GM08714 (cell line): ENCODE data around the gene CDKN2B-AS1.

Experiments
- H3K4me3 ChIP-seq: fragments of 200-500 bp; sonication (Bioruptor generic); 2 replicates; pipeline ENCODE4 v1.5.1; 2014; ENCODE audit warnings: mild to moderate bottlenecking, low read length, inconsistent platforms
- ZNF274 ChIP-seq: IDR thresholded peaks from 2 replicates; pipeline ENCODE4 v1.6.1; 2012; ENCODE audit warnings: mild to moderate bottlenecking, low read depth, low read length

The CDKN2B-AS1 gene

DNA sequence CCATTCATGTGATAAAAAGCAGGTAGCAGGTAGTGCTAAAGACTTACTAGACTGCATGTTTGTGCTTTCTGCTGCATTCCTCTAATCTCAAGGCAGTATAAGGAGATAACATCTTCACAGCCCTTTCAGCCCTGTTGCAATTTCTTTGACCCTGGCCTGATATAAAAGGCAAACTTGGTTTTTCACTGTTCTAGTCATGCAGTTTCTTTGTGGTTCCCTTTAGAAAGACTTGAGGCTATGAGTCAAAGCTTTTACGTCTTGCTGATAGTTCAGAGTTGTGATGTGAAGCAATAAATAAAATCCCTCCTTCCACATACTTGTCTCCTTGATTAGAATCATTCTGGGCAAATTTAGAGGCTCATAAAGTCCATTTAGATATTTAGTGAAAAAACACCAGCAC, 103.1 kb downstream of the CDKN2B-AS1 start:
- no peak for TF ChIP-seq ZNF274
- H3K4me3 ChIP-seq: no peak overlapping the region

DNA sequence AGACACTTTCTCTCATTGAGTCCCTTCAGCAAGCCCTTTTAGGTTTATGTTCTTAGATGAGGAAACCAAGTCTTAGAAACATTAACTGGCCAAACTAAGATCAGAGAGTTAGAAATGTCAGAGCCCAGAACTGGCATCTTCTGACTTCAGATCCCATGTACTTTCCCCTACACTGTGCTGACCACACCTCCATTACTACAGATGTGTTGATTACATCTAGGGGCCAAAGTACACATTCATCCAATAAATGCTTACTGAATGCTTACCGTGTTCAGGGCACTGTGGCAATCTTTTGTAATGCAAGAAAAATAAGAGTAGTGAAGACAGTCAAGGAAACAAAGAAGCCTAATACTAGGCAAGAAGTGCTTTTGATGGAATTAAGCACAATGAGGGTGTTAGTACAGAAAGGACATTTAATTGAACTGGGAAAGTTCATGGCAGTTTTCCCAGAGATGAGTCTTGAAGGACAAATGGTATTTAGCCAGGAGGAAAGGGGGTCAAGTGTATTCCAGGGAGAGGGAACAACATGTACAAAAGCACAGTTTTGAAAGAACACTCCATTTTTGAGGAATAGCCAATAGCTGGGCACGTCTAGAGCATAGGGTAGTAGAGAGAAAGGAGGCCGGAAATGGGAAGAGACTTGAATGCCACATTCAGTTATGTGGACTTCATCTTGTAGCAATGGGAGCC, 104.2 kb downstream of the CDKN2B-AS1 start:
- no peak for TF ChIP-seq ZNF274
- no peak overlapping the region for H3K4me3 ChIP-seq

DNA sequence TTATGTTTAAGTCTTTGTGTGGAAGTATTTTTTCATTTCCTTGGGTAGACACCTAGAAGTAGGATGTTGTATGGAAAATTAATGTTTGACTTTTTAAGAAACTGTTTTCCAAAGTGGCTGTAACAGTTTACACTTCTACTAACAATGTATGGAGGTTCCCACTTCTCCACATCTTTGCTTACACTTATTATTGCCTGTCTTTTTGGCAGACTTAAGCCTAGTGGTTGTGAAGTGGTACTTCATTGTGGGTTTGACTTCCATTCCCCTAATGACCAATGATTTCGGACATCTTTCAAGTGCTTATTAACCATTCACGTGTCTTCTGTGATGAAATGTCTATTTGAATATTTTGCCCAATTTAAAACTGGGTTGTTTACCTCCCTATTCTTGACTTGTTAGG, 106.0 kb downstream of the CDKN2B-AS1 start:
- no peak overlapping the region for H3K4me3 ChIP-seq
- no peak for TF ChIP-seq ZNF274

DNA sequence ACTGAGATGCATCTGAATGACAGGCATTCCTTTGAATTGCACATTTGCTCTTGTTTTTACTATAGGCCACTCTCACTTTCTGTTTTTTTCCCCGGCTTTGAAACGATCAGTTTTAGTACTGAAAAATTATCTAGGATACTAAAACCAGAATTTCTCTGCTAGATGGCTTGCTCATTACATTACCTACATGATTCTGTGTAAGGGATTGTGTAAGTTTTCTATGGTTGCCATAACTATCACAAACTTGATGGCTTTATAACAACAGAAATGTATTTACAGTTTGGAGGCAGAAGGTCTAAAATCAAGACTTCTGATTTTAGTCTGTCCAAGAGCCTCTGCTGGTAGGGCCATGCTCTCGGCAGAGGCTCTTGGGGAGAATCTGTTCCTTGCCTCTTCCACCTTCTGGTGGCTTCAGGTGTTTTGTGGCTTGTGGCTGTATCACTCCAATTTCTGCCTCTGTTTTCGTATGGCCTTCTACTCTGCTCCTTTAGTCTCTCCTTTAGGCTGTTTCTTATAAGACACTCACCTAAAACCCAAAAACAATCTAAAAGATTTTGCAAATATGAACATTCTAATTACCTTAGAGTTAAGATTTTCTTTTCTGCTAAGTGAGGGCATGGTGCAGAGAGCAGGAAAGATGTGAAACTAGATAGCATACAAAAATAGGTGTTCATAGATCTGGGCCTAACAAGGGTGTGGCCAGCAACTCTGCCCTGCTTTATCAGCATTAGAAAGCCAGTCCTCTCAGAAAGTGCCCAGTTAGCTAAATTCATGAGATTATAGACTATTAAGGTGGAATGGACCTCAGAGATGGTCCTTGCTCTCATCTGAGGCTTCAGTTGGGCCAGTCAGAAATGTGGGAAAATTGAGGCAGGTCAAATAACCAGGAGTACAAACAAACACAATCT, 107.8 kb downstream of the CDKN2B-AS1 start:
- no peak for TF ChIP-seq ZNF274
- no peak overlapping the region for H3K4me3 ChIP-seq

DNA sequence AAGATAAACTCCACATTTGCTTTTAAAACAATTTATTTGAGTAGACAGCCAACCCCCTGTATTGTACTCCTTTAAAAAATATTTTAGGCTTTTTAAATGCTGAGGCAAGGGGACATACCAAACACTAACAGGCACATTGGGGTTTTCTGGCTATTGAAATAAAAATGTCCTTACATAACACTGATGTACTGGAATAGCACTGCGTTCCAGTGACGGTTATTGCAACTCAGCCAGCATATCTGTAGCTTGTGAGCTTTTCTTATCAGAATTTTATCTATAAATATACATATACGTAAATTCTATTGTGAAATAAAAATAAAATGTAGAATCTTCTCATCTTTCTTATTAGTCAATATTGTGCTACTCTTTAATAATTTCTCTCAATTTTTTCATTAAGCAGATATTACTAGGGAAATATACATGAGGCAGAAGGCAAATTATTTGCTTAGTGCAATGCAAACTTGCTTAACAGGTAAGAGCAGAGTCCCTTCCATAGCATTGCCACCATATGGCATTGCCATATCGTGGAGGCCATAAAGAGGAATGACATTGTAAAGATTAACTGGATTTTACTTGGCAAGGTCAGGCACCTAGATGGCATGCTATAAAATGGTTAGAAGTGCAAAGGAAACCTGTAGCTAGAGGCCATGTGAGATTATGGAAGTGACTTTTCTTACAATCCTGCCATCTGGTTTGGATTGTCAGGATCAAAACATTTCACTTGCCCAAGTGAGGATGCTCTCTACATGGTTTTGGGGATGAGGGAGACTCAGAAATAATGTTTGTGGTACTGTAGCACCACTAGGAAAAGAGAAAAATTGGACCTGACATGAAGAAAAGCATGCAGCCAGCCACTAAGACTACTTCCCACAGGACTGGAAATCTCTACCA, 109.3 kb downstream of the CDKN2B-AS1 start:
- no peak for TF ChIP-seq ZNF274
- H3K4me3 ChIP-seq: no peak overlapping the region

DNA sequence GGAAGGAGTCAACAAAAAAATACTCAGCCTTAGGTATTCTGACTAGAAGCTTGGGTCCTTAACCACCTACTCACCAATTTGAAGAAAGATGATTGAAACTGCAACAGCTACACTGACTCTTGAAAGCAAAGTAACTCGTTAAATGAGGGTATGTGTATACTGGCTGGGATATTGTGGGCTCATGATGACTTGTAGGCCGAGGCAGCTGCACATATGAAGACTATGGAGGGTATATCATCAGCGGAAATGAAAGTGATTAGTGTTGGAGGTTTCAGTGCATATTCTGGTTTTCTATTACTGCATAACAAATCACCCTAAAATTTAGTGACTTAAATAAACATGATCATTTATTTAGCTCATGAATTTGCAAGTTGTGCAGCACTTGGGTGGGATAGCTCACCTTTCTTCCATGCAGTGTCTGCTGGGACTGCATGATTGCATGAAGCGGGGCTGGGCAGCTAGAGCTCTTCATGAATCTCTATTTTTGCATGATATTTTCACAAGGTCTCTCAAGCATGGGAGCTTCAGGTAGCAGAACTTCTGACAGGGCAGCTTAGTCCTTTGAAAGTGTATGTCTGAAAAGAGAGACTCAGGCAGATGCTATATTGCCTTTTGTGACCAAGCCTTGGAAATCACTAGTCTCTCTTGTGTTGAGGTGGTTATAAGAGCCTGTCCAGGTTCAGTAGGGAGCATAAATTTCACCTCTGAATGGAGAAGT, 110.6 kb downstream of the CDKN2B-AS1 start:
- no peak for TF ChIP-seq ZNF274
- H3K4me3 ChIP-seq: no peak overlapping the region

DNA sequence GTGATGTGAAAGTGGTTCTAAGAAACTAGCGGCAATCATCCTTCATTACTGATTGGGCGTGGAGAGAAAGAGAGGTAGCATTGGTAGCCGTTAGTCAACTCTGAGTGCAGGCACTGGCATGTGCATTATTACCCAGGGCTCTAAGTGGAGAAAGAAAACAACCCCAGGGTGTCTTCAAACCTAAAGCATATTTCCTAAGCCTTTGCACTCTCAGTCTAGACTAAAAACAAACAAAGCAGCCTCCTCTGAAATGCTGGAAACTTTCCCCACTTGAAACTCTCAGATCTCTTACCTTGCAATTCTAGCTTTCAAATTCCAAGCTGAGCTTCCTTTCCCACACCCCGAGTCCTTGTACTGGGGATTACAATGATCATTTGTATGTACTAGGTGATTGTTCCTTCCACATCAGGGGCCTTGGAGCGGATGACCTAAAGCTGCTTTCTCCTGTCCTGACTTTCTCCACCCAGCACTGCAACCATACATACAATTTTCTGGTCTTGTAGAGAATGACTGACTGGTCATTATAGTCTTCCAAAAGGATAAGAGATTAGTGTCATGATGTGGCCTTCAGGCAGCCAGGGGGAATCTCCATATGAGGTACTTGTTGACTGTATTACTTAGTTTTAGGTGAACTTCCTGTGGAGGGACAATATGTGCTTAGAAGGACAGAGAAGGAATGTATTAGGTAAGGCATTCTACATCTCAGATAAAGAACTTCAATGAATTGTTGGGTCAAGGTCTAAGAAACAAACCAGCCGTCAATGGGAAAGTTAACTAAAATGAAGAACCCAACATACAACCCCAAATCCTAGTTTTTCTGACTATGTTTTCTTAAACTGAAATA, 112.8 kb downstream of the CDKN2B-AS1 start:
- TF ChIP-seq ZNF274: no peak

DNA sequence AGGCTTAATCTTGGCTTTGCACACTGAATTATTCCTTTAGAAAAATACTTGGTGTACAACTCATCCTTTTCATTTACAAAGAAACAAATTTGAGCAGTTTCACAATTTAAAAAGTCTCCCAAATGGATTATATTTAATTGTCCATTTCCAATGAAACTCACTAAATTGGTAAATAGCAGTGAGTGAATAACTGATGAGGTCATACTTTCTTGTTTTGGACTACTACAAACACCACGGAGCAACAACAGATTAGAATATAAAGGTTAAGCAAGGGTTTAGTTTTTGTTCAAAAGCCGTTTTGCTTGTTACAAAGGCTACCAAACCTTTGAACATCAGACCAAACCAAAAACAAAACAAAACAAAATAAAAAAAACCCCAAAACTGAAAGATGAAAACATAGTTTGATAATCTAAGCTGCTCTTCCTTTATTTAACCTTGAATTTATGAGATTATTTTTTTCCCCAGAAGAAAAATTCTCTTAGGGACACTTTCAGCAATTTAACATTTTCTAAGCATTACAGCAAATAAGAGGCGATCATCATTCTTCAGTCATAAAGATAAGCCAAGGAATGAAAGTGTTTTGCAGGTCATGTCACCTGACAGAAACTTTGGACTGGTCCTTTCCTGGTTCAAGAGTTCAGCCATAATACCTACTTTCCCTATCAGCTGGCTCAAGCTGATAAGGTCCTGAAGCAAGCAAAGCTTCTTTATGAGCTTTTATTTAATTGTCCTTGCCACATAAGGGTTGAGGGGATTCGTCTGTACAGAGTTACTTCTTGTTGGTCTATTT, 114.2 kb downstream of the CDKN2B-AS1 start:
- TF ChIP-seq ZNF274: no peak
- no peak overlapping the region for H3K4me3 ChIP-seq

More for the DNA sequence above, 112.8 kb downstream of the CDKN2B-AS1 start:
- H3K4me3 ChIP-seq: no peak overlapping the region

DNA sequence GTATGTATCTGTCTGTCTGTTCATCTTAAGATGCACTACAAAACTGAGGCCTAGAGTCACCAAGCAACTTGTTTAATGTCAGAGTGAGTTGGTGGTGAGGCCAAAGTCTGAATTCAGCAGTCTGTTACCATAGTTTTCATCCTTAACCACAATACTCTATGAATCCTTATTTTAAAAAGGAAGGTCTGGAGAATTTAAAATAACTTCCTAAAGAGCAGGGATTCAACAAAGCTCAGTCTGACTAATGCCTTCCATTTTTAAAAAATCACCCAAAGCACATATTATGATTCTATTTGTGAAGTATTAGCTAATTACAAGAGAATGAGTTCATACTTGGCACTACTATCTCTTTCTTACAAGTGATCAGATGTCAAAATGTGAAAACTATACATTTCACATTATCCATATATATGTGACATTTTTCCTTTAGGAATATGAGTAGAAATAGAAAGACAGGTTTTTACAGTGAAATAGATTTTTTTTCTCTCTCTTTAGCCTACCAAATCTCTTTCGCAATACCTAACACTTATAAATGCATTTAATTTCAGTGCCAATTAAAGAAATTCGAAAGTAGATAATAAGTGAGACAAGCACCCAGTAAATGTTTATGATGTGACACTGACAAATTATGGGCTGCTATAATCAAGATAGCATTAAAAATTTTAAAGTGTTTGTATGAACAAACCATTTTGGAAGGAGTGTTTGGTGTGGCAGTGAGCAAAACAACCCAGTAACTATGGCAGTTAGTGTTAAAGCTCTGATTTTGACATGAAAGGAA, 116.8 kb downstream of the CDKN2B-AS1 start:
- H3K4me3 ChIP-seq: no peak overlapping the region
- no peak for TF ChIP-seq ZNF274

DNA sequence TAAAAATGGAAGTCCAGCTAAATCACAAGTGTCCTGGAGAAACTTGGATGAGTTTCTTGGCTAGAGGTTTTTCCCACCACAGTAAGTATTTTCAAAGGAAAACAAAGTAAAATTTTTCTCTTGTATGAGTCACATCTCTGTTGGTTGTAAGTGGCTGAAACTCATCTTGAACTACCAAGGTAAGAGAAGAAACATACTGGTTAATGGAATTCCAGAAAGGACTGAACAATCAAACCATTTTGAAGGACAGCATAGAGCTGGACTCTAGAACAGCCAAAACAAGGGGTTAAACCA, 117.3 kb downstream of the CDKN2B-AS1 start:
- H3K4me3 ChIP-seq: no peak overlapping the region
- no peak for TF ChIP-seq ZNF274
